Neural progenitor cell (in vitro differentiated cells): Measurements from ENCODE around the gene PRDM10. TPM values are rescaled to one million over a fixed set of nuclear protein-coding genes. Genes with fewer than 3 reads are reported as not detected.

Experiments used
- DNase-seq: peaks from one replicate; pipeline ENCODE4 v3.0.0-alpha.2; 2016; ENCODE audit warnings: low spot score
- H2AFZ ChIP-seq: fragments of 200-600 bp; sonication (generic); replicated peaks from 2 replicates; pipeline ENCODE4 v1.6.1; 2016; ENCODE audit warnings: antibody characterized with exemption
- H3F3A ChIP-seq: fragments of 200-600 bp; sonication (generic); 2 replicates; pipeline ENCODE4 v1.6.1; 2016; ENCODE audit warnings: antibody characterized with exemption, low read depth
- H3K27ac ChIP-seq: fragments of 200-600 bp; sonication (generic); 2 replicates; pipeline ENCODE4 v1.5.1; 2016; ENCODE audit warnings: mild to moderate bottlenecking
- H3K27me3 ChIP-seq: fragments of 200-600 bp; sonication (generic); 2 replicates; pipeline ENCODE4 v1.6.1; 2016; ENCODE audit warnings: mild to moderate bottlenecking, moderate library complexity
- H3K36me3 ChIP-seq: fragments of 200-600 bp; sonication (generic); 2 replicates; pipeline ENCODE4 v1.5.1; 2016
- H3K4me1 ChIP-seq: fragments of 200-600 bp; sonication (generic); 2 replicates; pipeline ENCODE4 v1.6.1; 2016; ENCODE audit warnings: mixed run types
- H3K4me2 ChIP-seq: fragments of 200-600 bp; sonication (generic); 2 replicates; pipeline ENCODE4 v1.6.1; 2016
- H3K4me3 ChIP-seq: fragments of 200-600 bp; sonication (generic); 2 replicates; pipeline ENCODE4 v1.5.1; 2016
- H3K79me2 ChIP-seq: fragments of 200-600 bp; sonication (generic); 2 replicates; pipeline ENCODE4 v1.6.1; 2016; ENCODE audit warnings: low read depth
- H3K9ac ChIP-seq: fragments of 200-600 bp; sonication (generic); 2 replicates; pipeline ENCODE4 v1.6.1; 2016
- H3K9me3 ChIP-seq: fragments of 200-600 bp; sonication (generic); 2 replicates; pipeline ENCODE4 v1.5.1; 2016; ENCODE audit warnings: low read depth
- H4K20me1 ChIP-seq: fragments of 200-600 bp; sonication (generic); 2 replicates; pipeline ENCODE4 v1.6.1; 2016; ENCODE audit warnings: low read depth
- H3K27ac Mint-ChIP-seq: 3 replicates; pipeline ENCODE4 v1.8.0; 2021; ENCODE audit warnings: mixed read lengths
- H3K27me3 Mint-ChIP-seq: 2 replicates; pipeline ENCODE4 v1.8.0; 2022; ENCODE audit warnings: low read depth, mild to moderate bottlenecking, inconsistent platforms, moderate library complexity, mixed read lengths; ENCODE audit not compliant: insufficient read depth
- H3K36me3 Mint-ChIP-seq: 3 replicates; pipeline ENCODE4 v1.8.0; 2021; ENCODE audit warnings: mixed read lengths
- H3K4me1 Mint-ChIP-seq: 3 replicates; pipeline ENCODE4 v1.8.0; 2021; ENCODE audit warnings: mixed read lengths
- H3K4me3 Mint-ChIP-seq: 3 replicates; pipeline ENCODE4 v1.8.0; 2021; ENCODE audit warnings: mild to moderate bottlenecking, moderate library complexity, mixed read lengths
- H3K9me3 Mint-ChIP-seq: 3 replicates; pipeline ENCODE4 v1.8.0; 2020; ENCODE audit warnings: mixed read lengths
- CTCF ChIP-seq: fragments of 200-600 bp; sonication (generic); IDR thresholded peaks from 2 replicates; pipeline ENCODE4 v1.5.1; 2017; ENCODE audit warnings: antibody characterized with exemption, mild to moderate bottlenecking
- EZH2 ChIP-seq: fragments of 200-600 bp; sonication (generic); IDR thresholded peaks from 2 replicates; pipeline ENCODE4 v1.6.1; 2017; ENCODE audit warnings: antibody characterized with exemption, mild to moderate bottlenecking, moderate library complexity
- EZH2phosphoT487 ChIP-seq: fragments of 200-600 bp; sonication (generic); IDR thresholded peaks from 2 replicates; pipeline ENCODE4 v1.6.1; 2017; ENCODE audit warnings: antibody characterized with exemption
- total RNA-seq: library from RNA; depleted of rRNA; stranded (reverse); fragments of >200 nt; gene quantifications from 2 replicates; pipeline ENCODE4 v1.2.3, GENCODE V29; 2015; ENCODE audit warnings: low replicate concordance

PRDM10 gene
- total RNA-seq, 1 donor from 2014 or later: 16.3 TPM

- Histone ChIP-seq H3K36me3 (no peaks in the 10 kb centered on the region), H3K4me1 (peaks cover 6% of the 10 kb centered on the region), H3K9ac (no peak overlapping the region), H3K9me3 (no peaks in the 10 kb centered on the region), H3K4me2 (no peak overlapping the region), H3K27me3 (no peaks in the 10 kb centered on the region), H3K27ac (no peak overlapping the region), H2AFZ (no peak overlapping the region), H4K20me1 (no peaks in the 10 kb centered on the region), H3F3A (peaks cover 16% of the 10 kb centered on the region), H3K4me3 (no peak overlapping the region), H3K79me2 (peaks cover 82% of the 10 kb centered on the region)
- Mint-ChIP-seq H3K9me3 (peaks cover 19% of the 10 kb centered on the region), H3K36me3 (peaks cover 29% of the 10 kb centered on the region), H3K27me3 (peaks cover 2% of the 10 kb centered on the region), H3K4me1 (peaks cover 10% of the 10 kb centered on the region), H3K4me3 (no peak overlapping the region), H3K27ac (no peak overlapping the region)
- no peak for DNase-seq
- TF ChIP-seq EZH2 (no peak), CTCF (no peak), EZH2phosphoT487 (no peak)
Observed at GRCh38 chr11:129997513-129997912, 5.1 kb downstream of the PRDM10 start.

GRCh38 chr11:129996113-129996870 lies 6.3 kb downstream of the PRDM10 start:
- no peaks in the 10 kb centered on the region for H3K36me3 ChIP-seq
- peaks cover 19% of the 10 kb centered on the region for H3K9me3 Mint-ChIP-seq
- H3K27ac ChIP-seq: no peak overlapping the region

GRCh38 chr11:129995163-129995562 lies 7.5 kb downstream of the PRDM10 start:
- Mint-ChIP-seq H3K27ac (no peak overlapping the region), H3K36me3 (peaks cover 26% of the 10 kb centered on the region), H3K4me1 (peaks cover 4% of the 10 kb centered on the region), H3K27me3 (peaks cover 2% of the 10 kb centered on the region), H3K9me3 (peaks cover 19% of the 10 kb centered on the region), H3K4me3 (no peak overlapping the region)
- no peak overlapping the region for H3K27ac ChIP-seq
- H3K36me3 ChIP-seq: no peaks in the 10 kb centered on the region
- no peaks in the 10 kb centered on the region for H3K4me1 ChIP-seq
- no peaks in the 10 kb centered on the region for H3K9me3 ChIP-seq
- no peak overlapping the region for H2AFZ ChIP-seq
- H3K9ac ChIP-seq: no peak overlapping the region
- no peak overlapping the region for H3K4me2 ChIP-seq
- no peaks in the 10 kb centered on the region for H3F3A ChIP-seq
- no peak for TF ChIP-seq EZH2phosphoT487
- TF ChIP-seq CTCF: no peak
- no peak for TF ChIP-seq EZH2
- no peaks in the 10 kb centered on the region for H3K27me3 ChIP-seq
- no peaks in the 10 kb centered on the region for H4K20me1 ChIP-seq
- DNase-seq: no peak
- H3K4me3 ChIP-seq: no peak overlapping the region
- peaks cover 84% of the 10 kb centered on the region for H3K79me2 ChIP-seq

More at GRCh38 chr11:129996113-129996870, 6.3 kb downstream of the PRDM10 start:
- H3K4me3 Mint-ChIP-seq: no peak overlapping the region
- no peak for TF ChIP-seq EZH2phosphoT487
- no peak for TF ChIP-seq EZH2
- TF ChIP-seq CTCF: no peak
- DNase-seq: no peak
- Histone ChIP-seq H3K27me3 (no peaks in the 10 kb centered on the region), H3K4me2 (no peak overlapping the region), H3F3A (peaks cover 5% of the 10 kb centered on the region), H3K4me3 (no peak overlapping the region), H2AFZ (no peak overlapping the region), H3K9ac (no peak overlapping the region), H3K9me3 (no peaks in the 10 kb centered on the region), H4K20me1 (no peaks in the 10 kb centered on the region), H3K4me1 (peaks cover 6% of the 10 kb centered on the region), H3K79me2 (peaks cover 86% of the 10 kb centered on the region)
- H3K27me3 Mint-ChIP-seq: peaks cover 2% of the 10 kb centered on the region
- peaks cover 29% of the 10 kb centered on the region for H3K36me3 Mint-ChIP-seq
- peaks cover 8% of the 10 kb centered on the region for H3K4me1 Mint-ChIP-seq
- H3K27ac Mint-ChIP-seq: no peak overlapping the region
